CD4-positive, alpha-beta memory T cell (primary cell): ENCODE measurements around the gene VSTM5. TPM values are rescaled to one million over a fixed set of nuclear protein-coding genes. Genes with fewer than 3 reads are reported as not detected.

Experiments
- CTCF ChIA-PET: fragments of 350-600 bp; sonication (Branson Sonifier 250); formaldehyde crosslinking; loops from one replicate; lab custom pipeline; 2021; ENCODE audit warnings: inconsistent platforms; ENCODE audit not compliant: partially characterized antibody; lab: Charles Lee
- POLR2A ChIA-PET: fragments of 350-600 bp; sonication (Branson Sonifier 250); formaldehyde crosslinking; loops from one replicate; lab custom pipeline; 2021; ENCODE audit not compliant: partially characterized antibody; lab: Charles Lee
- DNase-seq, 5 donors: peaks; one replicate each; pipeline versions ENCODE4 v3.0.0 to v3.0.0-alpha.2; 2020 to 2022; ENCODE audit warnings: mixed read lengths in 1 of 5
- H3K27ac ChIP-seq: one replicate; pipeline ENCODE4 v1.7.0; 2013; ENCODE audit warnings: low read depth, low read length
- H3K27me3 ChIP-seq: 2 replicates; pipeline ENCODE4 v1.7.0; 2013; ENCODE audit warnings: mild to moderate bottlenecking, low read length, moderate library complexity; ENCODE audit not compliant: insufficient read depth
- H3K36me3 ChIP-seq: 2 replicates; pipeline ENCODE4 v1.7.0; 2013; ENCODE audit warnings: mild to moderate bottlenecking, low read length, moderate library complexity; ENCODE audit not compliant: insufficient read depth
- H3K4me1 ChIP-seq: 2 replicates; pipeline ENCODE4 v1.7.0; 2013; ENCODE audit warnings: mild to moderate bottlenecking, low read length, moderate library complexity; ENCODE audit not compliant: insufficient read depth
- H3K4me3 ChIP-seq, 2 donors: one replicate each; pipeline ENCODE4 v1.7.0; 2013; ENCODE audit warnings: low read length in 2 of 2, mild to moderate bottlenecking in 1 of 2
- H3K9me3 ChIP-seq, 2 donors: one replicate each; pipeline ENCODE4 v1.7.0; 2013; ENCODE audit warnings: low read length in 2 of 2, control low read depth in 1 of 2; ENCODE audit not compliant: control insufficient read depth in 1 of 2
- H3K27ac Mint-ChIP-seq, 7 donors: one replicate each; pipeline ENCODE4 v1.8.0; 2020 to 2021; ENCODE audit warnings: mixed read lengths in 7 of 7, mild to moderate bottlenecking in 6 of 7, inconsistent platforms in 3 of 7, moderate library complexity in 3 of 7
- H3K27me3 Mint-ChIP-seq, 2 donors: one replicate each; pipeline ENCODE4 v1.8.0; 2020 to 2021; ENCODE audit warnings: mixed read lengths in 2 of 2
- H3K36me3 Mint-ChIP-seq, 2 donors: one replicate each; pipeline ENCODE4 v1.8.0; 2020 to 2021; ENCODE audit warnings: mixed read lengths in 2 of 2, inconsistent platforms in 1 of 2, mild to moderate bottlenecking in 1 of 2
- H3K4me1 Mint-ChIP-seq, 4 donors: one replicate each; pipeline ENCODE4 v1.8.0; 2020 to 2021; ENCODE audit warnings: mixed read lengths in 4 of 4, mild to moderate bottlenecking in 1 of 4
- H3K4me3 Mint-ChIP-seq, 8 donors: one replicate each; pipeline ENCODE4 v1.8.0; 2020 to 2021; ENCODE audit warnings: mixed read lengths in 8 of 8, mild to moderate bottlenecking in 7 of 8, moderate library complexity in 6 of 8, inconsistent platforms in 3 of 8
- H3K9me3 Mint-ChIP-seq, 8 donors: one replicate each; pipeline ENCODE4 v1.8.0; 2020 to 2021; ENCODE audit warnings: mixed read lengths in 8 of 8, mild to moderate bottlenecking in 5 of 8, inconsistent platforms in 3 of 8, moderate library complexity in 1 of 8
- intact Hi-C: fragments of 100-400 bp; cut with micrococcal nuclease; formaldehyde crosslinking; loops from one replicate; pipeline ENCODE4 v1.15.1; 2023
- polyA plus RNA-seq, 2 donors: library from polyadenylated mRNA; unstranded; fragments of 300-500 nt; fragmentation: Illumina TruSeq; gene quantifications; one replicate each; pipeline ENCODE4 v1.2.3, GENCODE V29; 2021
- total RNA-seq, 2 experiments: library from RNA; stranded (reverse); gene quantifications; one replicate each; pipeline ENCODE4 v1.2.3, GENCODE V29; 2021

Gene VSTM5
- total and polyA plus RNA-seq, 4 experiments from 2014 or later, result not detected

DNA sequence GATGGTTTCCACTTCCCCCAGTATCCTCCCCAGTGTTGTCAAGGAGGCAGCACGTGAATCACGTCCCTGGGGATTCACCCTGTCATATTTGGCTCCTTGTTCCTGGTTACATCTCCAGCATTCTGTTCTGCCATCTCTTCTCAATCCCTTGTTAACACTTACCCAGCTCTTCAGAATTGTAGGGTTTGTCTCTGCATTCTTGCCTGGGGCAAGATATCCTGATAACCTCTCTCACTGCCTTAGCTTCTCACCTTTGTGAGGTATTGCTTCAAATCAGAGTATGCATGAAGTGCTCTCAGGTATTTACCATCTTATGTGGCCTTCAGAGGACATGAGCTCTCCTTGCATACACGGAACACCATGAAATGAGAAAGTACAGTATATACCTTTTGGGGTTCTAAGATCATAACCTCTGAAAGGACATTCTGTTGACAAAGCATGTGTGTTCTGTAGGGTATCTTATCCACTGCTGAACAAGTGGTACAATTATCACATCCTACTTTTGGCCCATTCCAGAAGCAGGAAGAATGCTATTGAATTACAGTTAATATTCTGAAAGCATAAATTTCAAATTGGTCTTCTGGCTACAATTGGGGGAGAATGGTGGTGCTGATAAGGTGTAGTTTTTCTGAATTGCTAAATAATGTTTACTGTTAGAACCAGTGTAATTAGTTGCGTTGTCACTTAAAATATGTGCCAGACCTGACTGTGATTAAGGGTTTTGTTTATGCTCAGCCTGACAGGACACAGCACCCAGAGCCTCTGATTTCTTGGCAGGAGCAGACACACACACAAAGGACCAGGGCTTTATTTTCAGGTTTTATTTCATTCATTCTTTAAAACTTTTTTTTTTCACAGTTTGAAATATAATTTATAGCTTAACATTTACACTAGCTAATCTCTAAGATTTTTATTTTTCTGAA, 32.7 kb downstream of the VSTM5 start:
- Histone ChIP-seq H3K27me3 (no peaks in the 10 kb centered on the region), H3K4me1 (no peaks in the 10 kb centered on the region), H3K9me3 (no peaks in the 10 kb centered on the region), H3K4me3 (no peak overlapping the region), H3K36me3 (peaks cover 7% of the 10 kb centered on the region), H3K27ac (no peak overlapping the region)
- intact Hi-C loops, result no loop called here
- no peaks in the 10 kb centered on the region for H3K27me3 Mint-ChIP-seq
- CTCF ChIA-PET, result no interaction called here
- H3K9me3 Mint-ChIP-seq, result peaks cover 0 to 3% (median 0%) of the 10 kb centered on the region in 8 donors
- H3K27ac Mint-ChIP-seq, result peak overlapping the region in 4 of 7 donors; percentile 1 to 70 (median 18)
- DNase-seq, result no peak
- no peaks in the 10 kb centered on the region for H3K4me1 Mint-ChIP-seq
- H3K4me3 Mint-ChIP-seq, result no peak overlapping the region
- POLR2A ChIA-PET, result no interaction called here
- H3K36me3 Mint-ChIP-seq, result peaks cover 31 to 38% of the 10 kb centered on the region in 2 donors

DNA sequence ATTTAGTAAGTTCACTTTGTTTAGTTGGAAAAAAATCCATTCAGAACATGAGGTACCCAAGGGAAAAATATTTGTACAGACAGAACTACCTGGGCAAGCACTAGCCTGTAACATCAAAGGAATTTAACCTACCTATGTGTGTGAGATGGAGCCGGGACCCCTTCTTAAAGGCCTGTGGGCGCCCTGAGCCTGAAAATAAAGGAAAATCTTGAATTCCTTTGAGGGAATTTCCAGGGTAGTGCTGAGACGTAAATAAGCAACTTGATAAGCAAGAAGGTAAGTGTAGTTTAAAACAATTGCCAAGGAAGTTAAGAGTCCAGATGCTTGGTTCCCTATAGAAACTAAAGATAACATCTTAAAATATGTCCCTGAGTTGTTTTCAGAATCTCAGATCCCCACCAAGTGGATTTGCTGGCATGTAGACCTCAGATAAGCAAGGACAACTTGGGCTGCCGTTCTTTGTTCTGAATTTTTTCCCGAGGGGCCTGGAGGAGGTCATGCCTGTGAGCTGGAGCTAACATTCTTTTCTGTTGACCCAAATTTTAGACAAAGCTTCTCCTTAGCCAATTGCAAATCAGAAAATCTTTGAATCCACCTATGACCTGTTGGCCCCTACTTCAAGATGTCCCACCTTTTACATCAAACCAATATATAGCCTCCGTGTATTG, 35.3 kb downstream of the VSTM5 start:
- peak overlapping the region in 1 of 7 donors; percentile 87 for H3K27ac Mint-ChIP-seq
- Histone ChIP-seq H3K9me3 (no peaks in the 10 kb centered on the region), H3K36me3 (peaks cover 25% of the 10 kb centered on the region), H3K4me1 (no peaks in the 10 kb centered on the region), H3K4me3 (no peak overlapping the region), H3K27me3 (no peaks in the 10 kb centered on the region), H3K27ac (no peak overlapping the region)
- POLR2A ChIA-PET, result no interaction called here
- intact Hi-C loops, result no loop called here
- CTCF ChIA-PET, result no interaction called here
- no peaks in the 10 kb centered on the region for H3K9me3 Mint-ChIP-seq
- no peaks in the 10 kb centered on the region for H3K4me1 Mint-ChIP-seq
- no peak overlapping the region for H3K4me3 Mint-ChIP-seq
- no peaks in the 10 kb centered on the region for H3K27me3 Mint-ChIP-seq
- H3K36me3 Mint-ChIP-seq, result peaks cover 52 to 54% of the 10 kb centered on the region in 2 donors
- DNase-seq, result no peak

DNA sequence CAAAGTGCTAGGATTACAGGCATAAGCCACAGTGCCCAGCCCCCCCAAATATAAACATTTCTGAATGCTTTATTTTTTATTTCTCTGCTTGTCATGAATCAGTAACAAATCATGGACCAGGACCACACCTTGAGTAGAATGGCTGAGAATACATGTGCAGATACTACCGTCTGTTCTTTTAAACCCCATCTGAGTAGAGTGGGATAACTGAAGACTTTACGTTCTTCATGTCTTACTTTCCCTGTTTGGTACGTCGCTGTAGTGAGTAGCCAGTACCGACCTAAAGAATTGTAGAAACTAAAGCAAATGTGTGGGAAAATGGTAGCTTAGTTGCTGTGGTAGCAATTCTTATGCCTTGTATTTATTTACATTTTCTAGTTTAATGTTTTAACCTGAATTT, 36.4 kb downstream of the VSTM5 start:
- Histone ChIP-seq H3K4me3 (no peak overlapping the region), H3K27ac (no peak overlapping the region), H3K9me3 (no peaks in the 10 kb centered on the region), H3K27me3 (no peaks in the 10 kb centered on the region), H3K36me3 (peaks cover 32% of the 10 kb centered on the region), H3K4me1 (no peaks in the 10 kb centered on the region)
- Mint-ChIP-seq H3K36me3 (peaks cover 57 to 60% of the 10 kb centered on the region in 2 donors), H3K27ac (no peak overlapping the region), H3K4me3 (no peak overlapping the region), H3K4me1 (no peaks in the 10 kb centered on the region), H3K9me3 (no peaks in the 10 kb centered on the region), H3K27me3 (no peaks in the 10 kb centered on the region)
- ChIA-PET CTCF (no interaction called here), POLR2A (no interaction called here)
- no peak for DNase-seq
- intact Hi-C loops, result no loop called here

DNA sequence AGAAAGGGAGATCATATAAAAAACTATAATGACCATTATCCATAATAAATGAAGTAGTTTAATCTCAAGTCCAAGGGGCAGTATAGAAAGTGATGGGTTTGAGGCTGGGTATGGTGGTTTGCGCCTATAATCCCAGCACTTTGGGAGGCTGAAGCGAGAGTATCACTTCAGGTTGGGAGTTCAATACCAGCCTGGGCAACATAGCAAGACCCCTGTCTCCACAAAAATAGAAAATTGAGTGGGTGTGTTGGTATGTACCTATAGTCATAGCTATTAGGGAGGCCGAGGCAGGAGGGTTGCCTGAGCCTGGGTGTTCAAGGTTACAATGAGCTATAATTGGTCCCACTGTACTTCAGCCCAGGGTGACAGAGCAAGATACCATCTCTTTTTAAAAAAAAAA, 42.4 kb downstream of the VSTM5 start:
- H3K36me3 ChIP-seq, result peaks cover 73% of the 10 kb centered on the region
- DNase-seq, result no peak
- no peaks in the 10 kb centered on the region for H3K4me1 ChIP-seq
- H3K27ac ChIP-seq, result no peak overlapping the region
- Mint-ChIP-seq H3K4me1 (peaks cover 0 to 4% (median 0%) of the 10 kb centered on the region in 4 donors), H3K36me3 (peaks cover 57 to 80% of the 10 kb centered on the region in 2 donors), H3K27ac (no peak overlapping the region), H3K9me3 (no peaks in the 10 kb centered on the region), H3K27me3 (no peaks in the 10 kb centered on the region), H3K4me3 (no peak overlapping the region)
- H3K9me3 ChIP-seq, result no peaks in the 10 kb centered on the region
- no peaks in the 10 kb centered on the region for H3K27me3 ChIP-seq
- H3K4me3 ChIP-seq, result no peak overlapping the region
- ChIA-PET CTCF (interaction anchor here (1.8 kb wide), 1 partner anchor 12 kb away, joined by 5 read pairs; no protein-coding TSS in a partner anchor), POLR2A (no interaction called here)
- intact Hi-C loops, result no loop called here

DNA sequence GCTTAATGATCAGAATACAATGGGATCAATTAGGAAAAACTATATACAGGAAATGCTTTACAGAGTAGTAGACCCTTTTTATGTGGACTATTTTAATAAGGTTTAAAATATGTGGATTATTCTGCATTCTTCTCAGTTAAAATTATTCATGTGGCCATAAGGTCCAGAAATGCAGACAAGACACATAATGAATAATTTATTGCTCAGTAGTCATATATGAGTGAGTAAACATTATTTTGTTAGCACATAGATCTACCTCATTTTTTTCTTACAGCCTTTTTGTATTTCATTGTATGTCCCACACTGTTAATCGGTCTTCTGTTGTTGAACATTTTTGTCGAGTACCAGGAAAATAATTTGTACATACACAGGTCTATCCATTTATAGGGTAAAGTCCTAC, 45.5 kb downstream of the VSTM5 start:
- no peaks in the 10 kb centered on the region for H3K27me3 Mint-ChIP-seq
- Histone ChIP-seq H3K36me3 (peaks cover 77% of the 10 kb centered on the region), H3K4me3 (no peak overlapping the region), H3K9me3 (no peaks in the 10 kb centered on the region), H3K4me1 (no peaks in the 10 kb centered on the region), H3K27me3 (no peaks in the 10 kb centered on the region), H3K27ac (no peak overlapping the region)
- H3K4me3 Mint-ChIP-seq, result no peak overlapping the region
- no peak for DNase-seq
- peak overlapping the region in 2 of 7 donors; percentile 22 to 43 for H3K27ac Mint-ChIP-seq
- ChIA-PET CTCF (no interaction called here), POLR2A (no interaction called here)
- H3K9me3 Mint-ChIP-seq, result no peaks in the 10 kb centered on the region
- intact Hi-C loops, result no loop called here
- peaks cover 0 to 6% (median under 1%) of the 10 kb centered on the region in 4 donors for H3K4me1 Mint-ChIP-seq
- H3K36me3 Mint-ChIP-seq, result peaks cover 52 to 79% of the 10 kb centered on the region in 2 donors

DNA sequence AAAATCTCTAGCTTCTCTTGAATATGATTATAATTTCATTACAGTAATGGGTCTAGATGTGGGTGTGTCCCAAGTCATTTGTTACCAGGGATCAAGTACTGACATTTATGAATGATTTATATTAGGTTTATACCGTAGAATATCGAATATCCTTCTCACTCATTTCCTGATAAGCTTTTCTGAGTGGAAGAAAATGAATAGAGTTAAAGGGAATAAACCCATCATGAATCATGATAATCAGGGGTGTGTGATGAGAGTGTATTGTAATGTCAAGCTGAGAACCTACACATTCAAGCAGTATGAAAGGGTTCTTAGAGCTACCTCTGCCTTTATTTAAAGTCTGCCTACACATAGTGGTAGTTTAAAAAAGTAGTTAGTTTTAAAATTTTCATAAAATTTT, 49.1 kb downstream of the VSTM5 start:
- Mint-ChIP-seq H3K9me3 (no peaks in the 10 kb centered on the region), H3K4me3 (no peak overlapping the region), H3K36me3 (peaks cover 58 to 77% of the 10 kb centered on the region in 2 donors), H3K27me3 (no peaks in the 10 kb centered on the region), H3K4me1 (peaks cover 0 to 10% (median 4%) of the 10 kb centered on the region in 4 donors), H3K27ac (peak overlapping the region in 1 of 7 donors; percentile 7)
- POLR2A ChIA-PET, result no interaction called here
- CTCF ChIA-PET, result interaction anchor here (0.7 kb wide), 1 partner anchor 11 kb away, joined by 3 read pairs; no protein-coding TSS in a partner anchor
- H3K27me3 ChIP-seq, result no peaks in the 10 kb centered on the region
- H3K4me3 ChIP-seq, result no peak overlapping the region
- no peak for DNase-seq
- intact Hi-C loops, result no loop called here
- peaks cover 73% of the 10 kb centered on the region for H3K36me3 ChIP-seq
- no peaks in the 10 kb centered on the region for H3K9me3 ChIP-seq
- H3K4me1 ChIP-seq, result no peaks in the 10 kb centered on the region
- H3K27ac ChIP-seq, result no peak overlapping the region
